Breast epithelium (tissue), 3 donors: ENCODE measurements around the gene MTR.

Experiments used
- POLR2A ChIP-seq: fragments of 450-650 bp; IDR thresholded peaks from one replicate; pipeline ENCODE4 v1.6.1; 2016; ENCODE audit warnings: antibody characterized with exemption, mild to moderate bottlenecking, moderate library complexity
- TF ChIP-seq, protein P1 (sequence below), 3 donors: fragments of 450-650 bp; IDR thresholded peaks; one replicate each; pipeline ENCODE4 v1.5.1; 2016 to 2017; ENCODE audit warnings: antibody characterized with exemption in 3 of 3, mild to moderate bottlenecking in 3 of 3, moderate library complexity in 3 of 3

- TF ChIP-seq, protein P1, sequence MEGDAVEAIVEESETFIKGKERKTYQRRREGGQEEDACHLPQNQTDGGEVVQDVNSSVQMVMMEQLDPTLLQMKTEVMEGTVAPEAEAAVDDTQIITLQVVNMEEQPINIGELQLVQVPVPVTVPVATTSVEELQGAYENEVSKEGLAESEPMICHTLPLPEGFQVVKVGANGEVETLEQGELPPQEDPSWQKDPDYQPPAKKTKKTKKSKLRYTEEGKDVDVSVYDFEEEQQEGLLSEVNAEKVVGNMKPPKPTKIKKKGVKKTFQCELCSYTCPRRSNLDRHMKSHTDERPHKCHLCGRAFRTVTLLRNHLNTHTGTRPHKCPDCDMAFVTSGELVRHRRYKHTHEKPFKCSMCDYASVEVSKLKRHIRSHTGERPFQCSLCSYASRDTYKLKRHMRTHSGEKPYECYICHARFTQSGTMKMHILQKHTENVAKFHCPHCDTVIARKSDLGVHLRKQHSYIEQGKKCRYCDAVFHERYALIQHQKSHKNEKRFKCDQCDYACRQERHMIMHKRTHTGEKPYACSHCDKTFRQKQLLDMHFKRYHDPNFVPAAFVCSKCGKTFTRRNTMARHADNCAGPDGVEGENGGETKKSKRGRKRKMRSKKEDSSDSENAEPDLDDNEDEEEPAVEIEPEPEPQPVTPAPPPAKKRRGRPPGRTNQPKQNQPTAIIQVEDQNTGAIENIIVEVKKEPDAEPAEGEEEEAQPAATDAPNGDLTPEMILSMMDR (IDR thresholded peaks at IDR 0.05): no peak
- no peak for TF ChIP-seq POLR2A
These were observed 5.0 kb downstream of the MTR start for GRCh38 chr1:236800002-236800620.
